Measurements from ENCODE around the gene KRTAP13-4. TPM values are rescaled to one million over a fixed set of nuclear protein-coding genes. Genes with fewer than 3 reads are reported as not detected.

The KRTAP13-4 gene
- polyA plus RNA-seq, 1 donor (not counting 4 experiments of a cell fraction or from before 2014, with no cell fraction given) = not detected

DNA sequence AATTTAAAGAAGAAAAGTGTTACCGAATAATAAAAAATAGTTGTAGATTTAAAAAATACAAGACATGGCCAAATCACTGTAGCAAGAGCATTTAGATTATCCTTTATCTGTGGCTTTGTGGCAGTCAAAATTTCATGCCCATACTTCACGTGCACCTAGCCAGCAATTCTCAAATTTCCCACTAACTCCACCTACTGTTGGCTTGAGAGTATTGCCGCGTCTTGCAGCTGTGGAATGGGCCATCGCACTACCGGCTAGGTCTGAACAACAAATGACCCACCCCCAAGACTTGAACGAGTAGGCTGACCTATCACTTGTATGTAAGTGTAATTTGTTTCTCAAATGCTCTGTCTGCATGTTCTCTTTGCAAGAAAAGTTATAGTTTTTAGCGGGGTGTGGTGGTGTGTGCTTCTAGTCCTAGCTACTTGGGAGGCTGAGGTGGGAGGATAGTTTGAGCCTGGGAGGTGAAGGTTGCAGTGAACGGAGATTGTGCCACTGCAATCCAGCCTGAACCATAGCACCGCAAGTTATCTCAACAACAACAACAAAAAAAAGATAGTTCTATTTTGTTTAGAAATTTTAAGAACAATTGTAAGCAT, 4.1 kb downstream of the KRTAP13-4 start:
- Histone ChIP-seq H3K4me1 (ENCODE audit: control insufficient read depth, extremely low read depth, insufficient read depth, low read length) (no peaks in the 10 kb centered on the region), H3K4me2 (ENCODE audit: control insufficient read depth, extremely low read depth, insufficient read depth, low read depth, low read length) (no peak overlapping the region), H3K9ac (ENCODE audit: control insufficient read depth, extremely low read depth, insufficient read depth, low read length) (no peak overlapping the region), H4K20me1 (ENCODE audit: control insufficient read depth, extremely low read depth, insufficient read depth, low read length) (no peaks in the 10 kb centered on the region), H3K4me3 (ENCODE audit: control insufficient read depth in 2 of 3, extremely low read depth in 1 of 3, insufficient read depth in 2 of 3, low read depth in 1 of 3, low read length in 3 of 3) (no peak overlapping the region), H3K9me3 (ENCODE audit: control insufficient read depth, low read depth, low read length) (no peaks in the 10 kb centered on the region), H3K27ac (ENCODE audit: control insufficient read depth, insufficient read depth, low read length) (no peak overlapping the region), H2AFZ (ENCODE audit: control insufficient read depth, low read length) (no peak overlapping the region), H3K9me1 (ENCODE audit: control insufficient read depth, extremely low read depth, insufficient read depth, low read length) (no peaks in the 10 kb centered on the region), H3K27me3 (ENCODE audit: control insufficient read depth, extremely low read depth, insufficient read depth, low read length) (no peaks in the 10 kb centered on the region), H3K36me3 (ENCODE audit: control insufficient read depth in 2 of 2, extremely low read depth in 1 of 2, insufficient read depth in 2 of 2, low read length in 2 of 2) (no peaks in the 10 kb centered on the region), H3K79me2 (ENCODE audit: control insufficient read depth, insufficient read depth, low read length) (no peaks in the 10 kb centered on the region)
- dilution Hi-C loops (cut with MboI; ENCODE audit: extremely low pct_ligation_motif_present, low sequenced_read_pairs) = no loop called here
- FAIRE-seq = no peak
- TF ChIP-seq, protein P1, sequence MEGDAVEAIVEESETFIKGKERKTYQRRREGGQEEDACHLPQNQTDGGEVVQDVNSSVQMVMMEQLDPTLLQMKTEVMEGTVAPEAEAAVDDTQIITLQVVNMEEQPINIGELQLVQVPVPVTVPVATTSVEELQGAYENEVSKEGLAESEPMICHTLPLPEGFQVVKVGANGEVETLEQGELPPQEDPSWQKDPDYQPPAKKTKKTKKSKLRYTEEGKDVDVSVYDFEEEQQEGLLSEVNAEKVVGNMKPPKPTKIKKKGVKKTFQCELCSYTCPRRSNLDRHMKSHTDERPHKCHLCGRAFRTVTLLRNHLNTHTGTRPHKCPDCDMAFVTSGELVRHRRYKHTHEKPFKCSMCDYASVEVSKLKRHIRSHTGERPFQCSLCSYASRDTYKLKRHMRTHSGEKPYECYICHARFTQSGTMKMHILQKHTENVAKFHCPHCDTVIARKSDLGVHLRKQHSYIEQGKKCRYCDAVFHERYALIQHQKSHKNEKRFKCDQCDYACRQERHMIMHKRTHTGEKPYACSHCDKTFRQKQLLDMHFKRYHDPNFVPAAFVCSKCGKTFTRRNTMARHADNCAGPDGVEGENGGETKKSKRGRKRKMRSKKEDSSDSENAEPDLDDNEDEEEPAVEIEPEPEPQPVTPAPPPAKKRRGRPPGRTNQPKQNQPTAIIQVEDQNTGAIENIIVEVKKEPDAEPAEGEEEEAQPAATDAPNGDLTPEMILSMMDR (optimal IDR thresholded peaks at IDR 0.05 in 1 of 3, IDR thresholded peaks at IDR 0.05 in 1 of 3, conservative IDR thresholded peaks at IDR 0.05 in 1 of 3; ENCODE audit: extremely low read depth in 1 of 3, insufficient read depth in 2 of 3, low read length in 3 of 3) = peak; percentile 71 to 79 (median 79)
- no peak for TF ChIP-seq EZH2 (IDR thresholded peaks at IDR 0.05; ENCODE audit: low read length)
- no peak for DNase-seq (ENCODE audit: low read depth, low spot score)

DNA sequence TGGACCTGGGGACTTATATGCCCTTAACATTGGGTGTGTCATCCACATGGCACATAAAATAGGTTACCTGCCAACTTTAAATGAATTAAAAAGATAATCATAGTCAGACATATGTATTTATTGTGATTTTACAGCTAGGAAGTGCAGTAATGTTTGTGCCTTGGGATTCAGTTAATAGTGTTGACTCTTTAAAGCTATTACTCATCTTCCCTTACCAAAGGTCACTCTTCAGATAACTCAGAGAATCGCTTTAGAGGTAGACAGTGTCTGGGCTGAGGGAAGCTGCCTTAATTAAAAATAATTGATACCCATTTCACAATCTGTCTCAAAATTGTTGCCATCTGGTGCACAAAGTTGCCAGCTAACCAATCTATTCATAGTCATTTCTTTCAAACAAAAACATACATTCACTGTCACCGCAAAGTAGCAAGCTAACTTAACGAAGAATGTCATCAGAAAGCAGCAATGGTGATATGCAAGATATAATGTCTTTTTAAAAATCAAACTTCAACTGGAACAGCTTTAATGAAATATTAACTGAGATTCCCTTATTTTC, 7.1 kb downstream of the KRTAP13-4 start:
- Histone ChIP-seq H3K9ac (ENCODE audit: control insufficient read depth, extremely low read depth, insufficient read depth, low read length) (no peak overlapping the region), H3K4me1 (ENCODE audit: control insufficient read depth, extremely low read depth, insufficient read depth, low read length) (no peaks in the 10 kb centered on the region), H3K4me2 (ENCODE audit: control insufficient read depth, extremely low read depth, insufficient read depth, low read depth, low read length) (no peak overlapping the region), H3K9me1 (ENCODE audit: control insufficient read depth, extremely low read depth, insufficient read depth, low read length) (no peaks in the 10 kb centered on the region), H2AFZ (ENCODE audit: control insufficient read depth, low read length) (no peak overlapping the region), H3K79me2 (ENCODE audit: control insufficient read depth, insufficient read depth, low read length) (no peaks in the 10 kb centered on the region), H3K9me3 (ENCODE audit: control insufficient read depth, low read depth, low read length) (no peaks in the 10 kb centered on the region), H3K27me3 (ENCODE audit: control insufficient read depth, extremely low read depth, insufficient read depth, low read length) (no peaks in the 10 kb centered on the region), H3K4me3 (ENCODE audit: control insufficient read depth in 2 of 3, extremely low read depth in 1 of 3, insufficient read depth in 2 of 3, low read depth in 1 of 3, low read length in 3 of 3) (no peak overlapping the region), H3K27ac (ENCODE audit: control insufficient read depth, insufficient read depth, low read length) (no peak overlapping the region), H3K36me3 (ENCODE audit: control insufficient read depth in 2 of 2, extremely low read depth in 1 of 2, insufficient read depth in 2 of 2, low read length in 2 of 2) (no peaks in the 10 kb centered on the region), H4K20me1 (ENCODE audit: control insufficient read depth, extremely low read depth, insufficient read depth, low read length) (no peaks in the 10 kb centered on the region)
- DNase-seq (ENCODE audit: low read depth, low spot score) (no peak), FAIRE-seq (no peak)
- TF ChIP-seq, protein P1 (optimal IDR thresholded peaks at IDR 0.05 in 1 of 3, IDR thresholded peaks at IDR 0.05 in 1 of 3, conservative IDR thresholded peaks at IDR 0.05 in 1 of 3; ENCODE audit: extremely low read depth in 1 of 3, insufficient read depth in 2 of 3, low read length in 3 of 3) = no peak
- no peak for TF ChIP-seq EZH2 (IDR thresholded peaks at IDR 0.05; ENCODE audit: low read length)
- dilution Hi-C loops (cut with MboI; ENCODE audit: extremely low pct_ligation_motif_present, low sequenced_read_pairs) = no loop called here
